HK-2 (cell line): ENCODE results near the gene MLPH.
"Not testable (repeated sequence)": the region's sequence is repeated elsewhere in the genome, so short reads cannot be mapped to it uniquely, and the experiment has no call there.

Source experiments
- DNase-seq: peaks from one replicate; pipeline ENCODE4 v3.0.0-alpha.2; 2018; ENCODE audit not compliant: unreplicated experiment

MLPH gene

GRCh38 chr2:237457388-237457941, 29.6 kb upstream of the MLPH start:
- DNase-seq = no peak

GRCh38 chr2:237458519-237458918, 28.5 kb upstream of the MLPH start:
- no peak for DNase-seq

- DNase-seq = no peak
Observed at GRCh38 chr2:237459226-237459625, 27.8 kb upstream of the MLPH start.

DNA sequence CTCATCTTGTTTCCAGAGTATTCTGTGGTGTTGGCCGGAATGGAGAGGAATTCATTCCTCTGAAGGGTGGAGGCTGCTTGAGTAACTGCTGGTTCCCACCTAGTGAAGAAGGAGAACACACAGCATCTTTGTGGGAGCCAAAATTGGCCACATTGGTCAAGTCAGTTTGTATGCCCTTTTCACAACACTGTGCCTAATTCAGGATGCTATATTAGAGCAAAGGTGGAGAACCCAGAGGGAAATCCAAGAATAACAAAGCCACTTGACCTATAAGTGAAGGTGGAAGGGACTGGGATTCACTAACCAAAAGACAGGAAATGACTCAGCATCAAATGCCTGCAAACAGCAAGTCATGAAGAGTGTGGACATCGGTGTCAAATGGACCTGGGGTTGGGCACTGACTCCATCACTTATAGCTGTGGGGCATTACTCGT, 27.3 kb upstream of the MLPH start:
- DNase-seq = no peak

- no peak for DNase-seq
Observed at GRCh38 chr2:237464757-237465391, 22.2 kb upstream of the MLPH start.

DNA sequence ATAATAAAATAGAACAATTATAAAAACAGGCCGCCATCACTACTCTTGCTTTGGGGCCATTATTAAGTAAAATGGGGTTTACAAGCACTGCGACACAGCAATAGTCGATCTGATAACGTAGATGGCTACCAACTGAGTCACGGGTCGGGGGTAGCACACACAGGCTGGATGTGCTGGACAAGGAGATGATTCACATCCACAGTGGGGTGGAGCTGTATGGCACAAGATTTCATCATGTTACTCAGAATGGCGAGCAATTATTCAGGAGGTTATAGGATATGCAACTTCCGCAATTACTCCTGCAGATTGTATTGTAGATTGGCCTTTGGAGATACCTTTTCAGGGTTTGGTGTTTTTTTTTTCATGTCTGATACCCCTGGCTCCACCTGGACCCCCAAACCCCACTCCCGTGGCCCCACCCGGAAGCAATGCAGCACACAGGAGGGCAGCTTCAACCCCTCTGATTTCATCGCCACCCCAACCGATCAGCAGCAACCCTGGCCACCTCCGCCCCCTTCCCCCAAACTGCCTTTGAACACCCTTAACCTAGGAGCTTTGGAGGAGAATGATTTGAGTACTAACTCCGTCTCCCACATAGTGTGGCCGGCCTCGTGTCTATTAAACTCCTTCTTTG, 21.4 kb upstream of the MLPH start:
- DNase-seq = no peak

- DNase-seq = no peak
Observed at GRCh38 chr2:237466211-237466610, 20.8 kb upstream of the MLPH start.

GRCh38 chr2:237467447-237468179, 19.4 kb upstream of the MLPH start:
- no peak for DNase-seq

DNA sequence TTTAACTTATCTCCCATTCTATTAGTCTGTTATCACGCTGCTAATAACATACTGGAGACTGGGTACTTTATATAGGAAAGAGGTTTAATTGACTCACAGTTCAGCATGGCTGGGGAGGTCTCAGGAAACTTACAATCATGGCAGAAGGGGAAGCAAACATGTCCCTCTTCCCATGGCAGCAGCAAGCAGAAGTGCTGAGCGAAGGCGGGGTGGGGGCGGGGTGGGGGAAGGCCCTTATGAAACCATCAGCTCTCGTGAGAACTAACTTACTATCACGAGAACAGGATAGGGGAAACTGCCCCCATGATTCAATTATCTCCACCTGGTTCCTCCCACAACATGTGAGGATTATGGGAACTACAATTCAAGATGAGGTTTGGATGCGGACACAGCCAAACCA, 17.6 kb upstream of the MLPH start:
- DNase-seq = not testable (repeated sequence)

GRCh38 chr2:237469849-237470248, 17.2 kb upstream of the MLPH start:
- DNase-seq = no peak

- DNase-seq = no peak
Observed at GRCh38 chr2:237470914-237471313, 16.1 kb upstream of the MLPH start.

DNA sequence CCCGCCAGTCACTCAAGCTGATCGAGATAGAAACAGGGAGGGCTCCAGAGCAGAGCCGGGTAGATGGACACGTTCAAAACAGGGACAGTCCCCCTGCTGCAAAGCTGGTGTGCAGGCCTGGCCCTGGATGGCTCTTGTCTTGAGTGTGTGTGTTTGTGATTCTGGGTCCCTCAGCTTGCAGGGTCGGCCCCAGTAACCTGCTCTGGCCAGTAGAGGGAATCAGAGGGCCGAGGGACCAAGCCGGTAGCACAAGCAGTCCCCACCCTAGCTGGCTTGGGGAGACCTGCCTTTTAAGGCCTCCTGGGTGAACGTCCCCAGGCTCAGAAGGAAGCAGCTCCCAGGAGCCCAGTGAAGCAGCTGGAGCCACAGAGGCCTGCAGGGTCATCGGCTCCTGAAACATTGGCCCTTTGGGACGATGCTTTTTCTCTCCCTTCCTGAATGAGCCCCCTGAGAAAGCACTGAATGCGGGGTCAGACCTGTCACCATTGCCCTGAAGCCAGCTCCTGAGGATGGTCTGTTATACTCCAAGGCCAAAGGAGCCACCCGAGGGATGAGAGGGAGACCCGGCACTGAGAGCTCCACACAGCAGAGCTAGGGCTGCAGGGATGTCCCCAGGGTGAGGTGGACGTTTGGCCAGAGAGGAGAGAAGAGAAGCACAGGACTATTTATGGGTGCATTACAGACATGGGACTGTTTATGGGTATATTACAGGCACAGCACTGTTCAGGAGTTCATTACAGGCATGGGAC, 15.4 kb upstream of the MLPH start:
- peak; percentile 60 for DNase-seq

DNA sequence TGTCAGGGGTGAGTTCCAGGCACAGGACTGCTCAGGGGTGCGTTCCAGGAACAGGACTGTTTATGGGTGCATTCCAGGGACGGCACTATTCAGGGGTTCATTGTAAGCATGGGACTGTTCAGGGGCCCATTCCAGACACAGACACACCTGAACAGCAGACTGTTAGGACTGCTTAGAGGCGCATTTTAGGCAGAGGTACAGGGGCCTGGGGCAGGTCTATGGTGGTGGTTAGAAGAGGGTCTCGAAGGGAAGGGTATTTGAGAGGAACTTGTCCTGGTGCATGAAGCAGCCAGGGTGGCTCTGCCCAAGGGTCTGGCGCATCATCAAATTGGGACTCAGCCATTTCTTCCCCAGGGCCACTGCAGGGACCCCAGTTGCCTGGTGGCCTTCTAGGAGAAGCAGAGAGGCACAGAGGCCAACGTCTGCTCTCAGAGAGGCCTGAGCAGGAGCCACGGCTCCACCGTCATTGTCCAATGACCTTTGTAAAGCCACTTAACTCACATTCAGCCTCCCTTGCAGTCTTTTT, 14.8 kb upstream of the MLPH start:
- no peak for DNase-seq

GRCh38 chr2:237472909-237473877, 13.9 kb upstream of the MLPH start:
- no peak for DNase-seq

DNA sequence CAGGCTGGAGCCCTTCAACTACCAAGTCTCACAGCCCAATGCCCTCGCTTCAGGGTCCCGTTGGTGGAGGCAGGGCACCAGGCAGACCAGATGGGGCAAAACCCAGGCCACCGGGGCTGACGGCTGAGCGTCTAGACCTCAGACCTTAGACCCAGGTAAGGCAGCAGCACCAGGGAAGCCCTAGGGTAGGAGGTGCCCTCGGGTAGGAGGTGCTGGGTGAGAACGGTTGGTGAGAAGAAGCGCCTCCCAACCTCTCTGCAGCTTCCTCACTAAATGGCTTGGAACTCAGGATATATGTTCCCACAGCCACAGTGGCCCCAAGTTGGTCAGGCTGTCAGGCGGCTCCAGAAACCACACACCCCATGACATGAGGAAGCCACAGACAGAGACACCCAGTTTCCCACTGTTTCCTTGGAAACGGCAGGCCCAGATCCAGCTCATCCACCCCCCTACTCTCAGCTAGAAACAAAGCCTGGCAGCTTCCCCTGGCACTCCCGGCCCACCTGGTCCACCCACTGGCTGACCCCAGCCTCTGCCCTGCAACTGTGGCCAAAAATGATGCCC, 13.1 kb upstream of the MLPH start:
- DNase-seq = peak; percentile 69

DNA sequence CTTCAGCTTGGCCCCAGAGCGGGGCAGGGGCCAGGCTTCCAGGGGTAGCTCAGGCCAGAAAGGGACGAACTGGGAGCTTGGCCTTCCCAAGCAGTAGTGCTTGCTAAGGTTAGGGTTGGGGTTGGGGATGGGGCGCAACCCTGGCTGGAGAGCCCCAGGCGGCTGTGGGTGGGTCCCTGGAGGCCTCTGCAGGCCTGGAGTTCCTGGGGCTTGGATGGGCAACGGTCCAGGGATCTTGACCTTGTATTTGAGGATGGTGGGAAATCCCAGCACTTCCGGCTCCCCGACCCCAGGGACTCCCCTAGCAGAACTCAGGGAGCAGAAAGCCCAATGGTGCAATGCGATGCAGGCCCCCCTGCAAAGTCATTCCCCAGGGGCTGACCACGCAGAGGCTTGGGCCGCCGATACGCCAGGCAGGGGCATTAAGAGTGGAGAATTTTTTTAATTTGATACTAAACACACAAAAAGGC, 12.6 kb upstream of the MLPH start:
- DNase-seq = no peak

DNA sequence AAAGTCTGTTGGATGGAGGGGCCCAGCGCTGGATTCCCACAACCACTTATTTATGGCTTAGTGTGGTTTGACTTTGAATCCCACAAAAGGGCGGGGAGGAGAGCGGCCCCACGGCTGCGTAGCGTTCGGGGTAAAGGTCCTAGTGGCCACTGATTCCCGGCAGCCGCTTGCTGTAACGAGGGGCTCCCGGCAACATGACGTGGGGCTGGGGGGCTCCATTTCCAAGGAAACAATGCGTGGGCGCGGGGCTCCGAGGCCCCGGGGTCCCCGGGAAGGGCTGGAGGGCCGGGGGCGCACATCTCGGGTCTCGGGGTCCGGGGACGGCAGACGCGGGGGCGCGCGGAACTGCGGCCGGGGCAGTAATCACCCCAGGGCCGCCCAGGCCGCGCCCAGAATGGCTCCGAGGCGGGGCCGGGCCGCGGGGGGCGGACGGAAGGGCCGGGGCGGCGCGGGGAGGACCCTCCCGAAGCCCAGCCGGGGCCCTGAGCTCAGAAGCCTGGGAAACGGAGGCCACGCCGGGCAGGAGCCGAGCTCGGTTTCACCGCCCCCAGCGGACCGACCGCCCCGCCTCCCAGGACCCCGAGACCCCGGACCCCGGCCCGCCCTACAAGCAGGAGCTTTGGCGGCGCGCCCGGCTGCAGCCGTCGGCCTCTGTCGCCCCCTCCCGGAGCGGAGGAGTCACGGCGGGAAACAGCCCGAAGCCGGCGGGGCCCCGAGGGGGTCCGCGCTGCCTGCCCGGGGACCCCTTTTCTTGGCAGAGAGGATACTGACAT, 11.9 kb upstream of the MLPH start:
- DNase-seq = peak; percentile 83

GRCh38 chr2:237475704-237476141, 11.3 kb upstream of the MLPH start:
- DNase-seq = no peak

GRCh38 chr2:237478095-237478494, 9.0 kb upstream of the MLPH start:
- DNase-seq = no peak
